ENCODE results near the gene RO60.

RO60 gene

DNA sequence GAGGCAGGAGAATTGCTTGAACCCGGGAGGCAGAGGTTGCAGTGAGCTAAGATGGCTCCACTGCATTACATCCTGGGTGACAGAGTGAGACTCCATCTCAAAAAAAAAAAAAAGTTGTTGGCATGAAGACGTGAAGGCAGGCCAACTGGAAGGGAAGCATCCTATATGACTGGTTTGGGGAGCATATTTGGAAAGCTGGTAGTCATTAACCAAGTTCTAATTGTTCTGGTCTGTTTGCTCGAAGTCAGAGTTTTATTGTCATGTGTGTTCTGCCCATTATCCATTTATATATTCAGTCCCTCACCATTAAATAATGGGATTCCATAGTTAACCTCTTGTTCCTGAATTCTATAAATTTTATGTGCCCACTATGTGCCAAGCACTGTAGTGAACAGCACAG lies 49.1 kb downstream of the RO60 start:
- DNase-seq (ENCODE audit: low read depth), result no peak

Data from stimulated activated CD8-positive, alpha-beta memory T cell treated with anti-CD3 and anti-CD28 coated beads, Interleukin-15, amount 100 ng/mL, for 24 hours (primary cell).